Stimulated activated CD4-positive, alpha-beta T cell treated with anti-CD3 and anti-CD28 coated beads, Interleukin-4, amount 100 ng/mL, for 48 hours (primary cell): ENCODE data around the gene ADIPOR2.

Experiments
- DNase-seq, 2 donors: peaks; one replicate each; pipeline ENCODE4 v3.0.0-alpha.2; 2020; ENCODE audit warnings: low read depth in 2 of 2

The ADIPOR2 gene

GRCh38 chr12:1799051-1799881 lies 108.4 kb downstream of the ADIPOR2 start:
- DNase-seq, result no peak

GRCh38 chr12:1799882-1800400 lies 109.1 kb downstream of the ADIPOR2 start:
- no peak for DNase-seq

- no peak for DNase-seq
Observed at GRCh38 chr12:1800401-1801302, 109.8 kb downstream of the ADIPOR2 start.

GRCh38 chr12:1801303-1801975 lies 110.6 kb downstream of the ADIPOR2 start:
- no peak for DNase-seq

- no peak for DNase-seq
Observed at GRCh38 chr12:1803736-1804135, 112.9 kb downstream of the ADIPOR2 start.

GRCh38 chr12:1804545-1805332 lies 113.9 kb downstream of the ADIPOR2 start:
- DNase-seq, result peak; percentile 75 to 83

GRCh38 chr12:1805441-1806081 lies 114.7 kb downstream of the ADIPOR2 start:
- no peak for DNase-seq

- no peak for DNase-seq
Observed at GRCh38 chr12:1806301-1807086, 115.6 kb downstream of the ADIPOR2 start.

GRCh38 chr12:1807087-1807860 lies 116.4 kb downstream of the ADIPOR2 start:
- DNase-seq, result no peak

- DNase-seq, result no peak
Observed at GRCh38 chr12:1808036-1808797, 117.3 kb downstream of the ADIPOR2 start.

GRCh38 chr12:1808798-1809480 lies 118.1 kb downstream of the ADIPOR2 start:
- DNase-seq, result no peak

GRCh38 chr12:1809591-1810190 lies 118.8 kb downstream of the ADIPOR2 start:
- DNase-seq, result no peak

- DNase-seq, result no peak
Observed at GRCh38 chr12:1810201-1810930, 119.5 kb downstream of the ADIPOR2 start.

- no peak for DNase-seq
Observed at GRCh38 chr12:1810931-1811280, 120.0 kb downstream of the ADIPOR2 start.

GRCh38 chr12:1811281-1811947 lies 120.5 kb downstream of the ADIPOR2 start:
- DNase-seq, result peak in 1 of 2 donors; percentile 34

- no peak for DNase-seq
Observed at GRCh38 chr12:1811948-1812291, 121.0 kb downstream of the ADIPOR2 start.
